GM12874 (cell line): ENCODE data around the gene CHN1.

Experiments
- CTCF ChIP-seq: IDR thresholded peaks from 2 replicates; pipeline ENCODE4 v1.5.1; 2011; ENCODE audit warnings: low read depth, mild to moderate bottlenecking, control low read depth, low read length, moderate library complexity; ENCODE audit not compliant: insufficient read depth

CHN1 gene

GRCh38 chr2:174897286-174897685 lies 107.9 kb downstream of the CHN1 start:
- TF ChIP-seq CTCF: no peak

GRCh38 chr2:174893018-174893417 lies 112.2 kb downstream of the CHN1 start:
- no peak for TF ChIP-seq CTCF

DNA sequence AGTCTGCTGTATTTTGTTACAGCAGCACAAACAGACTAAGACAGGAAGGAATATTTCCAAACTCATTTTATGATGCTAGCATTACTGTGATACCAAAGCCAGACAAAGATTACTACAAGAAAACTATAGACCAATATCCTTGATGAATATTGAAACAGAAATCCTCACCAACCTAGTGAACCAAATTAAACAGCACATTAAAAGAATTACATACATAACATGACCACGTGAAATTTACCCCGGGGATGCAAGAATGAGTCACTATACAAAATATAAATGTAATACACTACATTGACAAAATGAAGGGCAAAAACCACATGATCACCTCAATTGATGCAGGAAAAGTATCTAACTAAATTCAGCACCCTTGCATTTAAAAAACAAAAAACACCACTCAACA lies 112.6 kb downstream of the CHN1 start:
- TF ChIP-seq CTCF: no peak

- no peak for TF ChIP-seq CTCF
Measured at GRCh38 chr2:174888646-174889271, 116.4 kb downstream of the CHN1 start.

DNA sequence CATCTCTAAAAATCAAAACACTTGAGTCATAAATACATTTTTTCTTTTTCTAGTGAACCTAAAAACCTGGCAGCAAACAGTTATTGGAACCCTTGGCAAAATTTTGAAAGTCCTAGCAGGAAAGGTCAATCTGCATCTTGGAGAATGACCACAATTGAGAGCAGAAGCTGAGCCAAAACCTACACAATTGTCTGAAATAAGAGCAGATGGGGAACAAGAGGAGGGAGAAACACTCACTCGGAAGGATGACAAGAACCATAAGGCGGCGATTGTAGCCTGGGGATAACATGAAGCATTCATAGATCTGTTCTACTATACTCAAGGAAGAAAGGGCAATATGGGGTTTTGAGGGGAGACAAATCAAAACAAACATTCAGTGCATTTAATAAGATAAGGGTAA lies 117.0 kb downstream of the CHN1 start:
- no peak for TF ChIP-seq CTCF

DNA sequence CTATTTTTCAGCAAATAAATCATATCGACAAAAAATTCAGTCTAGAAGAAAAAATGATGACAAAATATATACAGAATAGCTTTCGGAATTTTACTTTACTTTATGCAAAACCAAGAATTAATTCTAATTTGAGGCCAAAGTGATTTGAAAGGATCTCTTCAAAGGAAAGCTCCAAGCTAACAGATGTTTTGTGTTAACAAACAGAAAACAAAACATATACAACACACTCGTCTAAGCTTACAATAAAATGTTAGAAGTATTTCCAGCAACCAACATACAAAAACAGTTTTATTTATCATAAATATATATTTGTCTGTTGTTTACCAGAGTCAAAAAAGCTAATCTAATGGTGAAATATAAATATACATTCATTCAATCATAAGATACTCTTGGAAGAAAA lies 122.8 kb downstream of the CHN1 start:
- no peak for TF ChIP-seq CTCF

- no peak for TF ChIP-seq CTCF
Measured at GRCh38 chr2:174881678-174882077, 123.5 kb downstream of the CHN1 start.
